ENCODE results near the gene CBARP. TPM values are rescaled to one million over a fixed set of nuclear protein-coding genes. Genes with fewer than 3 reads are reported as not detected.

The CBARP gene
- total RNA-seq, 1 experiment from 2014 or later, result 23.8 TPM

- Histone ChIP-seq H3K9ac (ENCODE audit: low read length) (peak overlapping the region; percentile 65), H3K4me3 (replicated peaks in 1 of 2; ENCODE audit: low read depth in 1 of 2, low read length in 2 of 2) (peak overlapping the region; percentile 31 to 41), H3K79me2 (ENCODE audit: insufficient read depth, low read length) (peaks cover 47% of the 10 kb centered on the region), H2AFZ (ENCODE audit: low read depth, low read length, poor library complexity, severe bottlenecking) (no peak overlapping the region), H3K9me2 (ENCODE audit: insufficient read depth) (no peaks in the 10 kb centered on the region), H3K27me3 (ENCODE audit: insufficient read depth, low read length) (no peaks in the 10 kb centered on the region), H3K27ac (ENCODE audit: low read depth, low read length) (peak overlapping the region; percentile 90), H3K36me3 (ENCODE audit: control insufficient read depth in 1 of 2, insufficient read depth in 2 of 2, low read length in 2 of 2) (peaks cover 20 to 31% of the 10 kb centered on the region in 2 experiments), H3K9me3 (ENCODE audit: control insufficient read depth in 1 of 2, insufficient read depth in 1 of 2, low read depth in 1 of 2, low read length in 2 of 2) (no peaks in the 10 kb centered on the region), H4K20me1 (ENCODE audit: insufficient read depth) (no peaks in the 10 kb centered on the region), H3K4me2 (ENCODE audit: low read length) (peak overlapping the region; percentile 76), H3K4me1 (ENCODE audit: control insufficient read depth in 1 of 2, insufficient read depth in 2 of 2, low read length in 2 of 2) (peaks cover 44 to 94% of the 10 kb centered on the region in 2 experiments)
- TSS peak; percentile 88 for BruUV-seq (replicated peaks)
- RAD21 ChIA-PET (ENCODE audit: low non-redundant PET in 1 of 2, low total read pairs in 2 of 2, uncharacterized antibody in 2 of 2, unreplicated experiment in 2 of 2), result interaction anchor here in 1 of 2 experiments (0.6 to 1.0 kb wide), 2 partner anchors 8 to 15 kb away, joined by 3 to 5 read pairs; no protein-coding TSS in a partner anchor
- POLR2A ChIA-PET, result interaction anchor here (0.7 to 4.4 kb wide), 3 partner anchors 10 to 709 kb away, joined by 3 to 54 read pairs (median 5); partner anchors contain the start of gene CIRBP
- intact Hi-C loops (cut with micrococcal nuclease), result no loop called here
- no peak for DNase-seq (ENCODE audit: low read depth, low spot score)
- TF ChIP-seq FOSL1 (IDR thresholded peaks at IDR 0.05; ENCODE audit: low read depth) (no peak), ZNF274 (IDR thresholded peaks at IDR 0.05; ENCODE audit: low read depth, low read length) (no peak), EGR1 (IDR thresholded peaks at IDR 0.05; ENCODE audit: low read depth) (no peak), POLR2AphosphoS5 (IDR thresholded peaks at IDR 0.05; ENCODE audit: low read depth, low read length) (peak; percentile 94), EZH2phosphoT487 (IDR thresholded peaks at IDR 0.05; ENCODE audit: borderline replicate concordance) (no peak), MAX (IDR thresholded peaks at IDR 0.05) (no peak), POLR2A (IDR thresholded peaks at IDR 0.05; ENCODE audit: borderline replicate concordance, extremely low read depth, insufficient read depth, insufficient read length) (no peak), ZFX (IDR thresholded peaks at IDR 0.05) (peak; percentile 43; the same call in 1 of the 2 replicates), ZBTB33 (IDR thresholded peaks at IDR 0.05; ENCODE audit: extremely low read depth, insufficient replicate concordance, low read length) (peak; percentile 51), ATF3 (IDR thresholded peaks at IDR 0.05) (no peak), RAD21 (IDR thresholded peaks at IDR 0.05; ENCODE audit: low read depth) (no peak), EZH2 (IDR thresholded peaks at IDR 0.05) (no peak), TCF7L2 (IDR thresholded peaks at IDR 0.05; ENCODE audit: borderline replicate concordance, extremely low read depth, insufficient read depth, insufficient read length) (peak; percentile 17), REST (IDR thresholded peaks at IDR 0.05; ENCODE audit: low read depth) (no peak), SIN3A (IDR thresholded peaks at IDR 0.05; ENCODE audit: low read depth) (no peak)
- CTCF ChIA-PET, result interaction anchor here (0.8 kb wide), 1 partner anchor 15 kb away, joined by 3 read pairs; no protein-coding TSS in a partner anchor
- ATAC-seq, result peak; percentile 51
These were observed 21.5 kb upstream of the CBARP start for GRCh38 chr19:1259206-1259875.
